AG10803 (cell line): ENCODE measurements around the gene NAA15.
A peak's percentile ranks its signal among the peaks of the same experiment; 100 is the strongest.
"Not testable (repeated sequence)": the region's sequence is repeated elsewhere in the genome, so short reads cannot be mapped to it uniquely, and the experiment has no call there.

ENCODE experiments used
- DNase-seq: peaks from one replicate; pipeline ENCODE4 v3.0.0; 2010; ENCODE audit warnings: low read depth
- H3K4me3 ChIP-seq: 2 replicates; pipeline ENCODE4 v1.5.1; 2011; ENCODE audit warnings: mild to moderate bottlenecking, low read length, control low read depth
- TF ChIP-seq, protein P1 (sequence below): conservative IDR thresholded peaks from 2 replicates; pipeline ENCODE4 v1.5.1; 2011; ENCODE audit warnings: mild to moderate bottlenecking, low read length, control low read depth, inconsistent platforms

The NAA15 gene

DNA sequence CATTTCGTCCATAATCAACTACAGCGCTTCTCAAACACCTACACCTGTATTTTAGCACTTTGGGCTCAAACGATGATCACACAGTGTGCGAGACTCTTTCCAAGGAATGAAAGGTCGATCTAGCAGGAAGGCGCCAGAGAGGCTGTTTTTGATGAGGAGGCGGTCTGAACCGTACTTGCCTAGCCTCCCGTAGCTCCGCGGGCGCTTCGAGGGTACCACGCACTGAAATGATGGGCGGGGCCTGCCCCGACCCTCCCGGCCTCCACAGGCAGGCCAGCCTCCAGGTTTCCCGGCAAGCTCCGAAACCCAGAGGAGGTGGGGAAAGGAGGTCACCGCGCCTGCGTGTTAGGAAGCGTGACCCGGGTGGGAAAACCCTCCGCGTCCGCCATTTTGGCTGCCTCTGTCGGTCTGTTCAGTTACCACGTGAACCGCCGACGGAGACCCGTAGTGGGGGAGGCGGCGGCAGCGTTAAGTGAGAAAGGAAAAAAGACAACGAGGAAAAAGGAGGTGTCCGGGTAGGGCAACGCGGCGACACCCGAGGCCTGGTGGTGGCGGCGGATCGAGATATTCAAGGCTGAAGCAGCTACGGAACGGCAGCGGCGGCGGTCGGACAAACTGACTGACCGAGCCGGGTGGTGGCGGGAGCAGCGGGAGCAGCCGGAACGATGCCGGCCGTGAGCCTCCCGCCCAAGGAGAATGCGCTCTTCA, at the start of gene NAA15:
Gene NAA15 (plus strand): TSS at position 393 of the 708 bp plus-strand sequence. CDS start 273 bp downstream, at position 666.
- peak; percentile 96 for DNase-seq
- peak within 1 kb of the TSS; percentile 93 for H3K4me3 ChIP-seq
- TF ChIP-seq, protein P1, sequence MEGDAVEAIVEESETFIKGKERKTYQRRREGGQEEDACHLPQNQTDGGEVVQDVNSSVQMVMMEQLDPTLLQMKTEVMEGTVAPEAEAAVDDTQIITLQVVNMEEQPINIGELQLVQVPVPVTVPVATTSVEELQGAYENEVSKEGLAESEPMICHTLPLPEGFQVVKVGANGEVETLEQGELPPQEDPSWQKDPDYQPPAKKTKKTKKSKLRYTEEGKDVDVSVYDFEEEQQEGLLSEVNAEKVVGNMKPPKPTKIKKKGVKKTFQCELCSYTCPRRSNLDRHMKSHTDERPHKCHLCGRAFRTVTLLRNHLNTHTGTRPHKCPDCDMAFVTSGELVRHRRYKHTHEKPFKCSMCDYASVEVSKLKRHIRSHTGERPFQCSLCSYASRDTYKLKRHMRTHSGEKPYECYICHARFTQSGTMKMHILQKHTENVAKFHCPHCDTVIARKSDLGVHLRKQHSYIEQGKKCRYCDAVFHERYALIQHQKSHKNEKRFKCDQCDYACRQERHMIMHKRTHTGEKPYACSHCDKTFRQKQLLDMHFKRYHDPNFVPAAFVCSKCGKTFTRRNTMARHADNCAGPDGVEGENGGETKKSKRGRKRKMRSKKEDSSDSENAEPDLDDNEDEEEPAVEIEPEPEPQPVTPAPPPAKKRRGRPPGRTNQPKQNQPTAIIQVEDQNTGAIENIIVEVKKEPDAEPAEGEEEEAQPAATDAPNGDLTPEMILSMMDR: no peak

DNA sequence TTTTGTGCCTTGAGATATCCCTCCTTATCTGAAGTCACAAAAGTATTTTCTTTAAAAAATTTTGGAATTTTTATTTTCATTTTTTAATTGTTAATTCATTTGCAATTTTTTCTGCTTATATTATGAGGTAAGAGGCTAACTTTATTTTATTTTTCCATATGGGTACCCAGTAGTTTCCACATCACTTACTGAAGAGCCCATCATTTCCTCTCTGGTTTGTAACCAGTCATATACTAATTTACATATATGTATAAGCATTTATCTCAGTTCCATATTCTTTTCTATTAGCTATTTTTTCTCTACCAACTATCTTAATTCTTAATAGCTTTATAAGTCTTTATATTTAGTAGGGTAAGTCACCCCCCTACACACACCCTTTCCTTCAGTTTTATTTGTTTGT, 48.3 kb upstream of the NAA15 start:
- TF ChIP-seq, protein P1: no peak
- DNase-seq: no peak

DNA sequence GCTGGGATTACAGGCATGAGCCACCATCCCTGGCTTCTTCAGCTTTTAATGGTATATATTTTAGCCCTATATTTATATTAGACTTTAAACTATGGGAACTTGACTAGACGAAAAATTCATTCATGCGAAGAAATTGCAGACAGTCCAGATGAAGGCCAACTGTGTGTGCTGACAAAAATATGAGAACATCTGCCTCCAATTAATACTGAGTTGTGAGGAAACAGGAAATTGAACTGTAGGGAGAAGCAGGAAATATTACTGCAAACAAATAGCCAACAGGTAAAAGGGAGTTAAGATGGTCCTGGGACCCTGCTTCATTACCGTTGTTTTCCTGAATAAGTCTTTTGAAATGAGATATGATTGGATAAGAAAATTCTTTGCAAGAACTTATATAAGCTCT, 47.6 kb upstream of the NAA15 start:
- TF ChIP-seq, protein P1: no peak
- DNase-seq: peak; percentile 83
- H3K4me3 ChIP-seq: no peak overlapping the region

More for the DNA sequence above, 48.3 kb upstream of the NAA15 start:
- H3K4me3 ChIP-seq: no peak overlapping the region

DNA sequence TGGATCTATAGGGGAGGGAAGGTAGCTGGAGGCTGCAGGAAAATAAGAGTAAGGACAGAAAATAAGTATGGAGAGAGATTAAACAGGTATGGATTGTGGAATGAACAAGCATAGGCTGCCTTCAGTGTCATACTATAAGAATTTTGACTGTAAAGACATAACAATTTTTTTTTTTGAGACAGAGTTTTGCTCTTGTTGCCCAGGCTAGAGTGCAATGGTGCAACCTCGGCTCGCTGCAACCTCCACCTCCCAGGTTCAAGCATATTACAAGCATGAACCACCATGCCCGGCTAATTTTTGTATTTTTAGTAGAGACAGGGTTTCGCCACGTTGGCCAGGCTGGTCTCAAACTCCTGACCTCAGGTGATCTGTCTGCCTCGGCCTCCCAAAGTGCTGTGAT, 45.7 kb upstream of the NAA15 start:
- not testable (repeated sequence) for H3K4me3 ChIP-seq, DNase-seq

DNA sequence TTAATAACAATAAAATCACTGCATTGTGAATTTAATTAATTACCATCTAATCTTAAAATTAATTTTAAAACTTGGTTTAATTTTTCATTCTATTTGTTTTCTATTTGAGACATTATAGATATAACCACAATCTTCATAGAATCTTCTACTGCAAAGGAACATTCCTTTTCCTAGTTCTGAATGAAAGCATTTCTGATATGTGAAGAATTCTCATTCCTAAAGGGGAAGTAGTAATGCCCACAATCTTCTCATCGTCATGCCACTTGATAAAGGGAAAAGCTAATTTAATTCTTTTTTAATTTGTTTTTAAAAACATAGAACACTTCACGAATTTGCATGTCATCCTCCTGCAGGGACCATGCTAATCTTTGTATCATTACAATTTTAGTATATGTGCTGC, 45.0 kb upstream of the NAA15 start:
- TF ChIP-seq, protein P1: no peak
- no peak for DNase-seq
- H3K4me3 ChIP-seq: no peak overlapping the region

DNA sequence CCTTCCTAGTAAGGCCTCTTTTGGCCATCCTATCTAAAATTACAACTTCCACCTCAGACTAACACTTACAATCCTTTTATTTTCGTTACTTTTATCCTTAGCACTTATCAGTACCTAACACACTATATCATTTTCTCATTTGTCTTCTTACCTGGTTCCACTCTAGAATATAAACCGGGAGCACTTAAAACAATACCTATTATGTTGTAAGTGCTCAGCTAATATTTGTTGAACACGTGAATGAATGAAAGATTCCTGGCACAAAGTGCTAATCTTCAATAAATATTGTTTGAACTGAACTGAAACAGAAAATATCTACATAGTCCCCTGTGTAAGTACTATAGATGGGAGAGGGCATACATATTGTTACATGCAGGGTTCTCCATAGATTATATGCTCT, 35.7 kb upstream of the NAA15 start:
- H3K4me3 ChIP-seq: no peak overlapping the region
- TF ChIP-seq, protein P1: no peak
- no peak for DNase-seq

DNA sequence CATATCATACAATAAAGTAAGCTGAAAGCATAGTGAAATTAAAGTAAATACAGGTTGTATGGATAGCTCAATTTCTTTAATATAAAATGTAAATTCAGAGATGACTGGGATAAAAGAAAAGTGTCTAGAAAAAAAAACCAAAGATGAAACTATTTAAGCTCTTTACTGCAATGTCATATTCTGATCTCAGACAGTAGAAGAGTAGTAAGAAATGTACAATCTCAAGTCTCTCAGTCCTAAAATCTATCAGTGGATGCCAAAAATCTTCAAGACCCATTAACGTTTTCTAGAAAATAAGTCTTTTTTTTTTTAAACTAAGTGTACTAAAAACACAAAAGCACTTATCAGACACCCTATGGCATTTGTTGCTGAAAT, 35.1 kb upstream of the NAA15 start:
- peak overlapping the region; percentile 56 for H3K4me3 ChIP-seq
- TF ChIP-seq, protein P1: no peak
- no peak for DNase-seq
